Testis (tissue), 2 donors: ENCODE measurements around the gene TMED8.

ENCODE experiments used
- CTCF ChIP-seq, 3 experiments: fragments of 450-650 bp in 2 of 3; fragments of 200-600 bp in 1 of 3; sonication (generic) in 1 of 3; IDR thresholded peaks; one replicate each; pipeline ENCODE4 v1.5.1; 2016 to 2019; ENCODE audit warnings: antibody characterized with exemption in 3 of 3, mild to moderate bottlenecking in 2 of 3, moderate library complexity in 1 of 3
- POLR2A ChIP-seq: fragments of 450-650 bp; IDR thresholded peaks from one replicate; pipeline ENCODE4 v1.6.1; 2017; ENCODE audit warnings: antibody characterized with exemption, mild to moderate bottlenecking, moderate library complexity

- no peak for TF ChIP-seq CTCF (IDR thresholded peaks at IDR 0.05)
- TF ChIP-seq POLR2A = no peak
These were observed 54.5 kb downstream of the TMED8 start for GRCh38 chr14:77322250-77322902.
